Hematopoietic multipotent progenitor cell treated with erythropoietin and hydrocortisone succinate and interleukin-3 and kit ligand, for 15 days (in vitro differentiated cells): ENCODE data around the gene LGR6.
"Not testable (repeated sequence)": the region's sequence is repeated elsewhere in the genome, so short reads cannot be mapped to it uniquely, and the experiment has no call there.

ENCODE experiments used
- DNase-seq: peaks from one replicate; pipeline ENCODE4 v3.0.0-alpha.2; 2015; ENCODE audit warnings: low spot score

LGR6 gene, protein sequence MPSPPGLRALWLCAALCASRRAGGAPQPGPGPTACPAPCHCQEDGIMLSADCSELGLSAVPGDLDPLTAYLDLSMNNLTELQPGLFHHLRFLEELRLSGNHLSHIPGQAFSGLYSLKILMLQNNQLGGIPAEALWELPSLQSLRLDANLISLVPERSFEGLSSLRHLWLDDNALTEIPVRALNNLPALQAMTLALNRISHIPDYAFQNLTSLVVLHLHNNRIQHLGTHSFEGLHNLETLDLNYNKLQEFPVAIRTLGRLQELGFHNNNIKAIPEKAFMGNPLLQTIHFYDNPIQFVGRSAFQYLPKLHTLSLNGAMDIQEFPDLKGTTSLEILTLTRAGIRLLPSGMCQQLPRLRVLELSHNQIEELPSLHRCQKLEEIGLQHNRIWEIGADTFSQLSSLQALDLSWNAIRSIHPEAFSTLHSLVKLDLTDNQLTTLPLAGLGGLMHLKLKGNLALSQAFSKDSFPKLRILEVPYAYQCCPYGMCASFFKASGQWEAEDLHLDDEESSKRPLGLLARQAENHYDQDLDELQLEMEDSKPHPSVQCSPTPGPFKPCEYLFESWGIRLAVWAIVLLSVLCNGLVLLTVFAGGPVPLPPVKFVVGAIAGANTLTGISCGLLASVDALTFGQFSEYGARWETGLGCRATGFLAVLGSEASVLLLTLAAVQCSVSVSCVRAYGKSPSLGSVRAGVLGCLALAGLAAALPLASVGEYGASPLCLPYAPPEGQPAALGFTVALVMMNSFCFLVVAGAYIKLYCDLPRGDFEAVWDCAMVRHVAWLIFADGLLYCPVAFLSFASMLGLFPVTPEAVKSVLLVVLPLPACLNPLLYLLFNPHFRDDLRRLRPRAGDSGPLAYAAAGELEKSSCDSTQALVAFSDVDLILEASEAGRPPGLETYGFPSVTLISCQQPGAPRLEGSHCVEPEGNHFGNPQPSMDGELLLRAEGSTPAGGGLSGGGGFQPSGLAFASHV

DNA sequence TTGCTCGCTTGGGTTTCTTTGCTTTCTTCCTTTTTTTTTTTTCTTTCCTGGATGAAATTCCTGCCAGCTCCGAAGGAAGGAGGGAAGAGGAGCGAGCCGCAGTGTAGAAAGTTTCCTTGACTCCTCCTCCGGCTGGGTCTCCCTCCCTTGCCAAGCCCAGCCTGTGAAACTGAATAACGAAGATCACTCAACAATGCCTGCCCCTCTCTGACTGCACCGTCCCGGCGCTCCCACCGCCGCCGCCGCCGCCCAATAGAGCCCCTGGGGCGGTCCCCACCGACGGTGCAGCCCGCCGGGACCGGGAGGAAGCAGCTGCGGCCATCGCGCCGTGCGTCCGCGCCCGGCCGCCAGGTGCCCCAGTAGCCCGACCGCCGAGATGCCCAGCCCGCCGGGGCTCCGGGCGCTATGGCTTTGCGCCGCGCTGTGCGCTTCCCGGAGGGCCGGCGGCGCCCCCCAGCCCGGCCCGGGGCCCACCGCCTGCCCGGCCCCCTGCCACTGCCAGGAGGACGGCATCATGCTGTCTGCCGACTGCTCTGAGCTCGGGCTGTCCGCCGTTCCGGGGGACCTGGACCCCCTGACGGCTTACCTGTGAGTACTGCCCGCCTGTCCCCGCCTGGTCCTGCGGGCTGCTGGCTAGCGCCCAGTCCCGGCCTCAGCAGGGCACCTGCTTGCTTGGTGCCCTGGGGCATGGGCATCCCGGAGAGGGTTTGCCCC, at the start of gene LGR6:
Gene LGR6, plus strand, starts transcription at position 186 of the 714 bp plus-strand sequence. Its CDS starts 191 bp downstream, at position 377.
- no peak for DNase-seq

GRCh38 chr1:202144402-202145067, 49.1 kb upstream of the LGR6 start, which contains the start of gene ARL8A:
ARL8A (minus strand) TSS chr1:202144737; CDS start chr1:202144572, 165 bp downstream.
- DNase-seq, result peak; percentile 66

GRCh38 chr1:202145068-202145743, 48.4 kb upstream of the LGR6 start:
- no peak for DNase-seq

DNA sequence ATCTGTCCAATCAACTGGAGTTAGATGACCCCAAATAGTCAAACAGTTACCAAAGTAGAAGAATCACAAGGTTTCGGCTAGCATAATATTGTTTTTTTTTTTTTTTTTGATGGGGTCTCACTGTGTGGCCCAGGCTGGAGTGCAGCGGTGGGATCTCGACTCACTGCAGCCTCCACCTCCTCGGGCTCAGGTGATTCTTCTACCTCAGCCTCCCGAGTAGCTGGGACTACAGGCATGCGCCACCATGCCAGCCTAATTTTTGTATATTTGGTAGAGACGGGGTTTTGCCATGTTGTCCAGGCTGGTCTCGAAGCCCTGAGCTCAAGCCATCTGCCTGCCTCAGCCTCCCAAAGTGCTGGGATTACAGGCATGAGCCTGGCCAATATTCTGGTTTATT, 47.9 kb upstream of the LGR6 start:
- not testable (repeated sequence) for DNase-seq

- DNase-seq, result no peak
Observed at GRCh38 chr1:202146279-202146678, 47.3 kb upstream of the LGR6 start.

- DNase-seq, result no peak
Observed at GRCh38 chr1:202146993-202147392, 46.6 kb upstream of the LGR6 start.

- DNase-seq, result no peak
Observed at GRCh38 chr1:202148391-202148790, 45.2 kb upstream of the LGR6 start.

DNA sequence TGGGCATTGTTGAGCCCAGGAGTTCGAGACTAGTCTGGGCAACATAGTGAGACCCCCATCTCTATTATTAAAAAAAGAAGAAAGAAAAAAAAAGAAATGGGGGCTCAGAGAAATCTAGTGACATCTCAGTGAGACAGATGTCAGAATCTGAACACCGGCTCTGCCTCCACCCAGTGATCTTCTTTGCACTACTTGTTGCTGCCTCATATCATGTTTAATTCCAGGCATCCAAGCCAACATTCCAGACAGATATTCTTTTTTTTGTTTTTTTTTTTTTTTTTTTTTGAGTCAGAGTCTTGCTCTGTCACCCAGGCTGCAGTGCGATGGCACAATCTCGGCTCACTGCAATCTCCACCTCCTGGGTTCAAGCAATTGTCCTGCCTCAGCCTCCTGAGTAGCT, 44.0 kb upstream of the LGR6 start:
- no peak for DNase-seq

GRCh38 chr1:202150187-202150586, 43.4 kb upstream of the LGR6 start:
- DNase-seq, result no peak

DNA sequence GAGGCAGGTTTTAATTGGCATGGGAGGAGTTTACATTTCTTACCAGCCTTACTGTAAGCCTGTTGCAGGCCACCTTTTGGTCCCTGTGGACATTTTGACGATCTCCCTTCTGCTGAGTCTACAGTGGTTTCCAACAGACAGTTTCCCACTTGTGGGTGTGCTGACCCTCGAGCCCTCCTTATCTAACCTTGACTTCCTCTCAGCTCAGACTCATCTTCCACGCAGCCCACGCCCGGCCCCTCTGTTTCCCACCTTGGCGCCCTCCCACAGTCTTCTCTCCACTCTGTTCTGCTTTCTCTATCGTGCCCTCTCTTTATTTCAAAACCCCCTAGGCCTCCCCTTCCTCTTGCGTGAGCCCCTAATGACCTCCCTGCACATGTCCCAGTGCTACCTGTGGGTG, 43.0 kb upstream of the LGR6 start:
- no peak for DNase-seq

DNA sequence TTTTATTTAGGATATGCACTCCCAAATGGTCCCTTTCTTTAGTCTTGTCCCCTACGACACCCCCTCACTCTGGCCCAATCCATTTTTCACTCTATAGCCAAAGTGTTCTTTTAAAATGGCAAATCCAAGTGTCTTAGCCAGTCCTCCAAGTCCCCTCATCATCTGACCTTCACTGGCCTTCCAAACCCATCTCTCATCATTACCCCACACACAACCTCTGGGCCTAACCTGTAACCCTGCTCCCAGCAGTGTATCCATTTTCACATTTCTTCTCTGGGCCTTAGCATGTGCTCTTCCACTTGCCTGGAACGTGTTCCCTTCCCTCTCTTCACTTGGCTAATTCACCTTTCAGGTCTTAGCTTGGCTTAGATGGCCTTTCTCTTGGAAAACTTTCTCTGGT, 42.6 kb upstream of the LGR6 start:
- DNase-seq, result no peak

GRCh38 chr1:202152399-202152798, 41.2 kb upstream of the LGR6 start:
- no peak for DNase-seq

GRCh38 chr1:202153284-202153683, 40.3 kb upstream of the LGR6 start:
- no peak for DNase-seq

GRCh38 chr1:202154148-202154765, 39.3 kb upstream of the LGR6 start:
- no peak for DNase-seq

- peak; percentile 59 for DNase-seq
Observed at GRCh38 chr1:202154766-202155477, 38.7 kb upstream of the LGR6 start.

- peak; percentile 50 for DNase-seq
Observed at GRCh38 chr1:202155478-202156021, 38.0 kb upstream of the LGR6 start.

GRCh38 chr1:202156590-202156989, 37.0 kb upstream of the LGR6 start:
- DNase-seq, result no peak

DNA sequence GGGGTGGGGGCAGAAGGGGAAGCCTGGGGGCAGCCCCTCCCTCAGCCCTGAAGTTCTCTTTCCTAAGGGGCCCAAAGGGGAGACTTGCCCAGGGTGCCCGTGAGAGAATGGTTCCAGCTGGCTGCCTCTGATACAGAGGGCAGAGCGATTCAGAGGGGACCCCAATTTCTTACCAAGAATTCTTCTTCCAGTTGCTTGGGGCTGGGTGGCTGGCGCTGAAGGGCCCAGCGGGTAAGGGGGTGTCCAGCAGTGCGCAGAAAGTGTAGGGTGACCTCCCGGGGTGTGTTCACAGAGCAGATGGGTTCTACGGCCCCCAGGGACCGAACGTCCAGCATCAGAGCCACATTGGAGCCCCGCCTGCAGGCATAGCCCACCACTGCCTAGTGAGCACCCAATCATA, 35.7 kb upstream of the LGR6 start:
- DNase-seq, result no peak

DNA sequence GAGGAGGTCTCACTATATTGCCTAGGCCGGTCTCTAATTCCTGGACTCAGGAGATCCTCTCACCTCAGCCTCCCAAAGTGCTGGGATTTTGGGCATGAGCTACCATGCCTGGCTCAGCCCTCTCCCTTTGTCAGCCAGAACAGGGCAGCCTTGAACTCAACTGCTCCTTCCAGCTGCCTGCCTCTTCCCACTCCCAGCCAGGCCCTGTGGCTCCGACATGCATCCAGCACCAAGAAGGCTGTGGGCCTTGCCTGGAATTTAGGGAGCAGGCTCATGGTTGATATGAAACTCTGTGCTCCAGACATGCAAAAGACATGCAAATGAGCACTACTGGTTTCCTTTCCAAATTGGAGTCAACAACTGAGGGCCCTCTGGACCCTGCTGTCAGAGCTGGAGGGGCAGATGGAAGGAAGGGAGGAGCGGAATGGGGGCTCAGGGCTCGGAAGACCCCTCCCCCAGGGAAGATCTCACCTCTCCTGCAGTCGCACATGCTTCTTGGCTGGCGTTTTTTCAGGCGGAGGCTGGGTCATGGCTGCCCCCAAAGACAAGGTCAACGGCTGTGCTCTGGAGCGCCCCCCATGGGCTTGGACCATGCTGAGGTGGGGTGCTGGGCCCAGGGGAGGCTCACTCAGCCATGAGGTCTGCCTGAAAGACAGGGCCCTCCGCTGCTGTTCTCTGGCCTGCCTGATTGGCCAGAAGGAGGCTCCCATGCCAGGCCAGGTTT, 34.6 kb upstream of the LGR6 start:
- peak; percentile 41 for DNase-seq
